GM12878 (cell line): ENCODE measurements around the gene DYDC1. TPM values are rescaled to one million over a fixed set of nuclear protein-coding genes. Genes with fewer than 3 reads are reported as not detected.

Source experiments
- BCLAF1 ChIP-seq: fragments of 450-650 bp; IDR thresholded peaks from 2 replicates; pipeline ENCODE4 v1.6.1; 2017; ENCODE audit warnings: antibody characterized with exemption, mild to moderate bottlenecking, moderate library complexity
- CUX1 ChIP-seq: IDR thresholded peaks from 2 replicates; pipeline ENCODE4 v1.6.1; 2012; ENCODE audit warnings: improper control_type of control experiment, low read depth, low read length; ENCODE audit not compliant: insufficient replicate concordance
- HDAC6 ChIP-seq: fragments of 200-600 bp; sonication (generic); IDR thresholded peaks from one replicate; pipeline ENCODE4 v1.8.0; 2017; ENCODE audit warnings: antibody characterized with exemption; ENCODE audit not compliant: unreplicated experiment
- KAT2A ChIP-seq: conservative IDR thresholded peaks from 2 replicates; pipeline ENCODE4 v1.6.1; 2011; ENCODE audit warnings: low read depth, low read length; ENCODE audit not compliant: control insufficient read depth
- NFXL1 ChIP-seq: fragments of 450-650 bp; IDR thresholded peaks from 2 replicates; pipeline ENCODE4 v1.6.1; 2017; ENCODE audit warnings: antibody characterized with exemption, mild to moderate bottlenecking, borderline replicate concordance
- NRF1 ChIP-seq: conservative IDR thresholded peaks from 2 replicates; pipeline ENCODE4 v1.6.1; 2011; ENCODE audit warnings: mild to moderate bottlenecking, low read depth, low read length, improper control_type of control experiment
- polyA plus RNA-seq, 11 experiments: library from polyadenylated mRNA; depleted of rRNA in 4 of 11; unstranded in 6 of 11; stranded (reverse) in 5 of 11; fragments of >200 nt; fragmentation: Nextera tagmentation in 4 of 11; fragmentation: Illumina TruSeq in 1 of 11; extraction: Ambion mirVana in 4 of 11; extraction: Trizol in 1 of 11; gene quantifications; 1 replicate in 1 of 11; 2 replicates in 10 of 11; pipeline versions ENCODE4 v1.2.1 to v1.2.3, GENCODE V29; 2011 to 2016; ENCODE audit warnings: inconsistent platforms in 2 of 11, missing spikeins in 2 of 11, low read depth in 1 of 11
- total RNA-seq, 4 experiments: library from RNA; depleted of rRNA in 3 of 4; stranded (reverse); fragments of >200 nt in 3 of 4; fragmentation: Illumina TruSeq in 1 of 4; extraction: Trizol in 1 of 4; gene quantifications; 2 replicates each; pipeline versions ENCODE4 v1.2.1 to v1.2.3, GENCODE V29; 2013 to 2021

The DYDC1 gene
- total and polyA plus RNA-seq, 10 of the 15 experiments (the other 5 are each of a cell fraction or from before 2014, with no cell fraction given), result not detected

- no peak for TF ChIP-seq CUX1
- no peak for TF ChIP-seq BCLAF1
- no peak for TF ChIP-seq NFXL1
- TF ChIP-seq HDAC6, result no peak
- no peak for TF ChIP-seq NRF1
- no peak for TF ChIP-seq KAT2A
These were observed 40.5 kb upstream of the DYDC1 start (continued) for GRCh38 chr10:80397014-80397413.
